Testis (tissue), 2 donors: ENCODE results near the gene GYPB.
"Not testable (repeated sequence)": the region's sequence is repeated elsewhere in the genome, so short reads cannot be mapped to it uniquely, and the experiment has no call there.

Source experiments
- POLR2A ChIP-seq: fragments of 450-650 bp; IDR thresholded peaks from one replicate; pipeline ENCODE4 v1.6.1; 2017; ENCODE audit warnings: antibody characterized with exemption, mild to moderate bottlenecking, moderate library complexity
- TF ChIP-seq, protein P1 (sequence below), 3 experiments: fragments of 450-650 bp in 2 of 3; fragments of 200-600 bp in 1 of 3; sonication (generic) in 1 of 3; IDR thresholded peaks; one replicate each; pipeline ENCODE4 v1.5.1; 2016 to 2019; ENCODE audit warnings: antibody characterized with exemption in 3 of 3, mild to moderate bottlenecking in 2 of 3, moderate library complexity in 1 of 3

DNA sequence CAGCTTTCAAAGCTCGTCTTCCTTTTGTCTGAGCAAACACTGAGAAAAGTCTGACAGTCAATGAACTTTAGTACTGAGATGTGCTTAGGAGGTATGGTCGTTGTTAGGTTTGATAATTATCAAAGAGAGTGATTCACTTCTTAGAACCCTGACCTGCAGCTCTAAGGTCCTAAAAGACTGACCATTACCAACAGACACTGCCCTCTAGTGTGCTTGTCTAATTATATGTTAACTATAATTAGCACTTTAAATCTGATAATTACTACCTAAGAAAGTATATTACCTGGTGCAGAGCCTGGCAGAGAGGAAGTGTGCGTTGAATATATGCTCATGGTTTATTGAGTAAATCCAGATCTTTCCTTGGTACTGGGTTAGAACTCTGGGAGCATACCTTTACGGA lies 38.4 kb downstream of the GYPB start:
- TF ChIP-seq, protein P1, sequence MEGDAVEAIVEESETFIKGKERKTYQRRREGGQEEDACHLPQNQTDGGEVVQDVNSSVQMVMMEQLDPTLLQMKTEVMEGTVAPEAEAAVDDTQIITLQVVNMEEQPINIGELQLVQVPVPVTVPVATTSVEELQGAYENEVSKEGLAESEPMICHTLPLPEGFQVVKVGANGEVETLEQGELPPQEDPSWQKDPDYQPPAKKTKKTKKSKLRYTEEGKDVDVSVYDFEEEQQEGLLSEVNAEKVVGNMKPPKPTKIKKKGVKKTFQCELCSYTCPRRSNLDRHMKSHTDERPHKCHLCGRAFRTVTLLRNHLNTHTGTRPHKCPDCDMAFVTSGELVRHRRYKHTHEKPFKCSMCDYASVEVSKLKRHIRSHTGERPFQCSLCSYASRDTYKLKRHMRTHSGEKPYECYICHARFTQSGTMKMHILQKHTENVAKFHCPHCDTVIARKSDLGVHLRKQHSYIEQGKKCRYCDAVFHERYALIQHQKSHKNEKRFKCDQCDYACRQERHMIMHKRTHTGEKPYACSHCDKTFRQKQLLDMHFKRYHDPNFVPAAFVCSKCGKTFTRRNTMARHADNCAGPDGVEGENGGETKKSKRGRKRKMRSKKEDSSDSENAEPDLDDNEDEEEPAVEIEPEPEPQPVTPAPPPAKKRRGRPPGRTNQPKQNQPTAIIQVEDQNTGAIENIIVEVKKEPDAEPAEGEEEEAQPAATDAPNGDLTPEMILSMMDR (IDR thresholded peaks at IDR 0.05) = not testable (repeated sequence)
- TF ChIP-seq POLR2A = not testable (repeated sequence)
